K562 (cell line): ENCODE data around the gene SERPINA1. TPM values are rescaled to one million over a fixed set of nuclear protein-coding genes. Genes with fewer than 3 reads are reported as not detected.
"Not testable (repeated sequence)": the region's sequence is repeated elsewhere in the genome, so short reads cannot be mapped to it uniquely, and the experiment has no call there.

Source experiments
- ATAC-seq: fragments of 200-7000 bp; cut with Tn5 transposase; 3 replicates; pipeline ENCODE4 v1.9.1; 2020; ENCODE audit warnings: moderate library complexity
- BruUV-seq: library from RNA; stranded (reverse); fragments of 400-500 nt; replicated peaks from 2 replicates; lab custom pipeline; 2021; lab: Mats Ljungman, UMichigan
- CTCF ChIA-PET: fragments of 300-600 bp; formaldehyde crosslinking; extraction: SDS; loops from one replicate; lab custom pipeline; 2021; ENCODE audit warnings: low intra/inter-chr PET ratio; lab: Yijun Ruan, JAX
- POLR2A ChIA-PET: fragments of 300-600, 350-650 bp; sonication (Branson Sonifier 250); formaldehyde crosslinking; extraction: SDS; loops from one replicate; lab custom pipeline; 2021; ENCODE audit warnings: antibody characterized with exemption, inconsistent platforms; lab: Yijun Ruan, JAX
- DNase-seq, 4 experiments: peaks; one replicate each; pipeline versions ENCODE4 v3.0.0 to v3.0.0-alpha.2; 2011 to 2018; ENCODE audit warnings: low spot score in 3 of 4, mixed read lengths in 3 of 4; ENCODE audit errors: extremely low read depth in 1 of 4
- FAIRE-seq: peaks from 2 replicates; lab custom pipeline; 2011; peaks lifted over from hg19 to GRCh38; lab: Jason Lieb, UNC
- H2AFZ ChIP-seq: 2 replicates; pipeline ENCODE4 v1.6.0; 2011; ENCODE audit warnings: low read depth, low read length, control low read depth, inconsistent platforms
- H3K27ac ChIP-seq: fragments of 200-600 bp; 3 replicates; pipeline ENCODE4 v1.8.0; 2011; ENCODE audit warnings: low read depth, mild to moderate bottlenecking, control low read depth, inconsistent platforms, low read length, moderate library complexity, mixed read lengths; ENCODE audit errors: extremely low read depth
- H3K27me3 ChIP-seq, 2 experiments: fragments of 300-600 bp in 1 of 2; 2 replicates in 1 of 2; 3 replicates in 1 of 2; pipeline versions ENCODE4 v1.6.0 to v1.8.0; 2011; ENCODE audit warnings: inconsistent platforms in 2 of 2, low read length in 2 of 2, mild to moderate bottlenecking in 1 of 2, mixed read lengths in 1 of 2, moderate library complexity in 1 of 2; ENCODE audit not compliant: control insufficient read depth in 2 of 2, insufficient read depth in 2 of 2
- H3K36me3 ChIP-seq: fragments of 300-600 bp; 3 replicates; pipeline ENCODE4 v1.8.0; 2011; ENCODE audit warnings: mild to moderate bottlenecking, low read length, inconsistent platforms; ENCODE audit not compliant: control insufficient read depth, insufficient read depth
- H3K4me1 ChIP-seq, 2 experiments: fragments of 200-600 bp in 1 of 2; replicated peaks in 1 of 2; 2 replicates in 1 of 2; 3 replicates in 1 of 2; pipeline versions ENCODE4 v1.5.1 to v1.8.0; 2011; ENCODE audit warnings: inconsistent platforms in 2 of 2, low read length in 2 of 2, mild to moderate bottlenecking in 1 of 2, mixed read lengths in 1 of 2, moderate library complexity in 1 of 2; ENCODE audit not compliant: control insufficient read depth in 2 of 2, insufficient read depth in 2 of 2
- H3K4me2 ChIP-seq: 2 replicates; pipeline ENCODE4 v1.6.1; 2011; ENCODE audit warnings: low read length, control low read depth, inconsistent platforms, mixed read lengths; ENCODE audit not compliant: insufficient read depth
- H3K4me3 ChIP-seq: fragments of 200-600 bp; sonication (generic), shearing (Covaris generic); 2 replicates; pipeline ENCODE4 v1.5.1; 2016; ENCODE audit warnings: control low read depth, inconsistent platforms
- H3K79me2 ChIP-seq: fragments of 200-600 bp; 3 replicates; pipeline ENCODE4 v1.8.0; 2011; ENCODE audit warnings: low read length, inconsistent platforms; ENCODE audit not compliant: control insufficient read depth, insufficient read depth
- H3K9ac ChIP-seq, 2 experiments: 2 replicates each; pipeline versions ENCODE4 v1.6.0 to v1.6.1; 2011; ENCODE audit warnings: low read depth in 2 of 2, low read length in 2 of 2, control low read depth in 1 of 2, inconsistent platforms in 1 of 2, mild to moderate bottlenecking in 1 of 2, mixed read lengths in 1 of 2; ENCODE audit not compliant: insufficient read depth in 1 of 2
- H3K9me1 ChIP-seq: one replicate; pipeline ENCODE4 v1.6.0; 2011; ENCODE audit warnings: inconsistent platforms, mild to moderate bottlenecking, low read length, moderate library complexity; ENCODE audit not compliant: control insufficient read depth, insufficient read depth
- H3K9me3 ChIP-seq: replicated peaks from 2 replicates; pipeline ENCODE4 v1.5.1; 2011; ENCODE audit warnings: low read depth, low read length, inconsistent platforms; ENCODE audit not compliant: control insufficient read depth, insufficient read depth
- H4K20me1 ChIP-seq: replicated peaks from 2 replicates; pipeline ENCODE4 v1.6.1; 2011; ENCODE audit warnings: low read length, inconsistent platforms, mixed read lengths; ENCODE audit not compliant: control insufficient read depth, insufficient read depth
- CHD1 ChIP-seq: fragments of 200-600 bp; sonication (generic); IDR thresholded peaks from one replicate; pipeline ENCODE4 v1.6.1; 2012; ENCODE audit warnings: mild to moderate bottlenecking, moderate library complexity, low read length, inconsistent platforms
- NCOR1 ChIP-seq: fragments of 450-650 bp; IDR thresholded peaks from 2 replicates; pipeline ENCODE4 v1.6.1; 2016; ENCODE audit warnings: mild to moderate bottlenecking, moderate library complexity
- PATZ1 ChIP-seq: fragments of 250-450 bp; sonication (Bioruptor Pico); IDR thresholded peaks from 2 replicates; pipeline ENCODE4 v1.5.0; 2020; ENCODE audit warnings: mild to moderate bottlenecking, borderline replicate concordance
- RBM15 ChIP-seq: fragments of 200-400 bp; formaldehyde crosslinking; IDR thresholded peaks from 2 replicates; pipeline ENCODE4 v1.6.1; 2018; ENCODE audit warnings: mild to moderate bottlenecking, low read length, moderate library complexity; ENCODE audit not compliant: insufficient read depth
- SRF ChIP-seq, 2 experiments: fragments of 250-450, 450-650 bp in 1 of 2; sonication (Bioruptor Pico) in 1 of 2; sonication (generic) in 1 of 2; formaldehyde crosslinking; IDR thresholded peaks; 2 replicates each; pipeline versions ENCODE4 v1.5.0 to v1.5.1; 2020 to 2022; ENCODE audit warnings: mild to moderate bottlenecking in 1 of 2, missing genetic modification reagents in 1 of 2
- STAT5B ChIP-seq: fragments of 250-450 bp; sonication (Bioruptor Pico); IDR thresholded peaks from 2 replicates; pipeline ENCODE4 v1.8.0; 2021; ENCODE audit warnings: mild to moderate bottlenecking, inconsistent platforms
- XRCC3 ChIP-seq: fragments of 450-650 bp; IDR thresholded peaks from 2 replicates; pipeline ENCODE4 v1.6.1; 2017; ENCODE audit warnings: mild to moderate bottlenecking, moderate library complexity
- ZBTB34 ChIP-seq: fragments of 250-450 bp; sonication (Bioruptor Pico); IDR thresholded peaks from 2 replicates; pipeline ENCODE4 v1.8.0; 2021; ENCODE audit warnings: mild to moderate bottlenecking, moderate library complexity
- ZNF239 ChIP-seq: fragments of 250-450 bp; sonication (Bioruptor Pico); IDR thresholded peaks from 2 replicates; pipeline ENCODE4 v1.4.0; 2020; ENCODE audit warnings: mild to moderate bottlenecking
- ZNF695 ChIP-seq: fragments of 450-650 bp; formaldehyde crosslinking; IDR thresholded peaks from 2 replicates; pipeline ENCODE4 v1.4.0; 2020; ENCODE audit warnings: mild to moderate bottlenecking, moderate library complexity
- ZNF75A ChIP-seq: fragments of 450-650 bp; formaldehyde crosslinking; IDR thresholded peaks from 2 replicates; pipeline ENCODE4 v1.4.0; 2020; ENCODE audit warnings: mild to moderate bottlenecking
- WGBS: fragments of 100-300 bp; shearing (Covaris generic); methylation state at CpG from one replicate; pipeline ENCODE4 v1.1.6; 2016; ENCODE audit warnings: low coverage, mixed read lengths; ENCODE audit not compliant: insufficient coverage; ENCODE audit errors: missing lambda C conversion rate; 5-methylcytosine and 5-hydroxymethylcytosine counted together
- in situ Hi-C: fragments of 300-500 bp; cut with MboI; formaldehyde crosslinking; loops from 4 replicates; pipeline ENCODE4 v1.15.0; 2018; ENCODE audit warnings: inconsistent platforms, mixed read lengths
- intact Hi-C: fragments of 100-400 bp; cut with micrococcal nuclease; formaldehyde crosslinking; loops from 2 replicates; pipeline ENCODE4 v1.14.2; 2022
- polyA plus RNA-seq, 8 experiments: library from polyadenylated mRNA; depleted of rRNA in 4 of 8; stranded (reverse) in 5 of 8; unstranded in 3 of 8; fragments of >200 nt; fragmentation: Nextera tagmentation in 2 of 8; fragmentation: Illumina TruSeq in 1 of 8; extraction: Ambion mirVana in 2 of 8; extraction: Trizol in 1 of 8; gene quantifications; 2 replicates each; pipeline versions ENCODE4 v1.2.1 to v1.2.3, GENCODE V29; 2011 to 2014; ENCODE audit warnings: inconsistent platforms in 1 of 8, missing spikeins in 1 of 8
- total RNA-seq, 7 experiments: library from RNA; depleted of rRNA in 6 of 7; stranded (reverse); fragments of >200 nt in 6 of 7; fragmentation: Illumina TruSeq in 2 of 7; extraction: Trizol in 2 of 7; gene quantifications; 2 replicates each; pipeline versions ENCODE4 v1.2.1 to v1.2.3, GENCODE V29; 2011 to 2021; ENCODE audit warnings: low replicate concordance in 1 of 7

Gene SERPINA1
- total and polyA plus RNA-seq, 9 of the 15 experiments (the other 6 are each of a cell fraction or from before 2014, with no cell fraction given) = 4.1 TPM; not detected in 8

DNA sequence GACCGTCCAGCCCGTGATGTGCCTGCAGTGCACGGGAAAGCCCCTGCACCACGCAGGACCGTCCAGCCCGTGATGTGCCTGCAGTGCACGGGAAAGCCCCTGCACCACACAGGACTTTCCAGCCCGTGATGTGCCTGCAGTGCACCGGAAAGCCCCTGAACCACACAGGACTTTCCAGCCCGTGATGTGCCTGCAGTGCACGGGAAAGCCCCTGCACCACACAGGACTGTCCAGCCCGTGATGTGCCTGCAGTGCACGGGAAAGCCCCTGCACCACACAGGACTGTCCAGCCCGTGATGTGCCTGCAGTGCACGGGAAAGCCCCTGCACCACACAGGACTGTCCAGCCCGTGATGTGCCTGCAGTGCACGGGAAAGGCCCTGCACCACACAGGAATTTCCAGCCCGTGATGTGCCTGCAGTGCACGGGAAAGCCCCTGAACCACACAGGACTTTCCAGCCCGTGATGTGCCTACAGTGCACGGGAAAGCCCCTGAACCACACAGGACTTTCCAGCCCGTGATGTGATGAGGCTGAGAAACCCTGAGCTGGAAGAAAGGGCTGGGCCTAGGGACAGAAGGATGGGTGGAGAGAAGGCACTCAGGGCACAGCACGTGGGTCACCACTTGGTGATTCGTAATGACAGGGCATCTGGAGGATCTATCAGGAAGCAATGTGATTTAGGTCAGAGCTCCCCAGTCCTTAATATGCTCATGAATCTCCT lies 42.2 kb downstream of the SERPINA1 start:
- H3K9ac ChIP-seq, in situ Hi-C loops, H3K79me2 ChIP-seq, H3K4me3 ChIP-seq, intact Hi-C loops, FAIRE-seq, H2AFZ ChIP-seq, BruUV-seq, H4K20me1 ChIP-seq, H3K9me1 ChIP-seq, H3K4me1 ChIP-seq, DNase-seq, H3K27me3 ChIP-seq, H3K27ac ChIP-seq, H3K36me3 ChIP-seq, H3K9me3 ChIP-seq, CTCF ChIA-PET, ATAC-seq, H3K4me2 ChIP-seq: not testable (repeated sequence)
- POLR2A ChIA-PET = interaction anchor here (0.6 kb wide), 1 partner anchor 30 kb away, joined by 4 read pairs; no protein-coding TSS in a partner anchor
- WGBS = 2% methylated on average over 9 of the region's 24 CpGs

- H3K4me1 ChIP-seq = no peaks in the 10 kb centered on the region
- FAIRE-seq (no peak), ATAC-seq (no peak), DNase-seq (no peak)
- no peaks in the 10 kb centered on the region for H3K79me2 ChIP-seq
- H3K9ac ChIP-seq = no peak overlapping the region
- no peaks in the 10 kb centered on the region for H3K36me3 ChIP-seq
- ChIA-PET POLR2A (no interaction called here), CTCF (no interaction called here)
- intact Hi-C loops = no loop called here
- H4K20me1 ChIP-seq = no peaks in the 10 kb centered on the region
- H3K9me1 ChIP-seq = no peaks in the 10 kb centered on the region
- H3K4me3 ChIP-seq = no peak overlapping the region
- no peak overlapping the region for H2AFZ ChIP-seq
- in situ Hi-C loops = no loop called here
- H3K4me2 ChIP-seq = no peak overlapping the region
- WGBS = 0% methylated on average over 5 of the region's 12 CpGs
- no TSS peak for BruUV-seq
- no peak overlapping the region for H3K27ac ChIP-seq
- H3K27me3 ChIP-seq = no peaks in the 10 kb centered on the region; a peak in 1 of 5 replicates
- no peaks in the 10 kb centered on the region for H3K9me3 ChIP-seq
- TF ChIP-seq CHD1 (no peak), ZNF75A (CRISPR knock-in tag) (no peak), XRCC3 (no peak), PATZ1 (no peak), RBM15 (no peak), STAT5B (CRISPR knock-in tag) (no peak), ZNF239 (CRISPR knock-in tag) (no peak), NCOR1 (no peak), ZBTB34 (CRISPR knock-in tag) (no peak), SRF (CRISPR knock-in tag; IDR thresholded peaks at IDR 0.05) (no peak), ZNF695 (CRISPR knock-in tag) (no peak)
Observed at GRCh38 chr14:94345344-94346064, 42.9 kb downstream of the SERPINA1 start.
